HepG2 (cell line): ENCODE results near the gene SERHL2. TPM values are rescaled to one million over a fixed set of nuclear protein-coding genes. Genes with fewer than 3 reads are reported as not detected.

Experiments used
- ATAC-seq: fragments of 200-7000 bp; cut with Tn5 transposase; 3 replicates; pipeline ENCODE4 v1.9.1; 2020; ENCODE audit warnings: mild to moderate bottlenecking, moderate library complexity
- BruUV-seq: library from RNA; stranded (reverse); fragments of 400-500 nt; replicated peaks from 2 replicates; lab custom pipeline; 2021; lab: Mats Ljungman, UMichigan
- CTCF ChIA-PET: fragments of 300-600 bp; formaldehyde crosslinking; extraction: SDS; loops from one replicate; lab custom pipeline; 2021; ENCODE audit warnings: low total read pairs, inconsistent platforms, low intra/inter-chr PET ratio; lab: Yijun Ruan, JAX
- POLR2A ChIA-PET: fragments of 350-600 bp; sonication (Branson Sonifier 250); formaldehyde crosslinking; loops from one replicate; lab custom pipeline; 2020; ENCODE audit warnings: antibody characterized with exemption, inconsistent platforms; lab: Yijun Ruan, JAX
- DNase-seq: peaks from one replicate; pipeline ENCODE4 v3.0.0-alpha.2; 2015; ENCODE audit warnings: low spot score
- FAIRE-seq: peaks from 3 replicates; lab custom pipeline; 2011; peaks lifted over from hg19 to GRCh38; lab: Jason Lieb, UNC
- H2AFZ ChIP-seq: one replicate; pipeline ENCODE4 v1.6.1; 2011; ENCODE audit warnings: low read length, inconsistent platforms
- H3K27ac ChIP-seq: fragments of 300-600 bp; 3 replicates; pipeline ENCODE4 v1.8.0; 2011; ENCODE audit warnings: mixed run types, mild to moderate bottlenecking, mixed read lengths, low read length, inconsistent platforms; ENCODE audit not compliant: insufficient read depth; ENCODE audit errors: extremely low read length
- H3K27me3 ChIP-seq, 2 experiments: fragments of 200-600 bp in 1 of 2; 2 replicates in 1 of 2; 3 replicates in 1 of 2; pipeline versions ENCODE4 v1.6.0 to v1.8.0; 2011; ENCODE audit warnings: low read length in 2 of 2, mild to moderate bottlenecking in 2 of 2, moderate library complexity in 2 of 2, inconsistent platforms in 1 of 2; ENCODE audit not compliant: insufficient read depth in 2 of 2, control insufficient read depth in 1 of 2
- H3K36me3 ChIP-seq, 2 experiments: fragments of 200-600 bp in 1 of 2; replicated peaks in 1 of 2; 2 replicates in 1 of 2; 3 replicates in 1 of 2; pipeline versions ENCODE4 v1.5.1 to v1.8.0; 2011; ENCODE audit warnings: low read length in 2 of 2, inconsistent platforms in 1 of 2; ENCODE audit not compliant: insufficient read depth in 2 of 2, control insufficient read depth in 1 of 2
- H3K4me1 ChIP-seq: 2 replicates; pipeline ENCODE4 v1.5.1; 2012; ENCODE audit warnings: low read length, inconsistent platforms; ENCODE audit not compliant: insufficient read depth
- H3K4me2 ChIP-seq: 2 replicates; pipeline ENCODE4 v1.6.0; 2011; ENCODE audit warnings: low read depth, low read length, inconsistent platforms
- H3K4me3 ChIP-seq, 3 experiments: fragments of 200-600 bp in 1 of 3; sonication (generic), shearing (Covaris generic) in 1 of 3; replicated peaks in 1 of 3; 2 replicates each; pipeline ENCODE4 v1.5.1; 2011 to 2016; ENCODE audit warnings: low read length in 3 of 3, inconsistent platforms in 2 of 3, low read depth in 2 of 3, mild to moderate bottlenecking in 2 of 3, control low read depth in 1 of 3, mixed read lengths in 1 of 3; ENCODE audit not compliant: insufficient read depth in 1 of 3
- H3K79me2 ChIP-seq: one replicate; pipeline ENCODE4 v1.6.1; 2011; ENCODE audit warnings: low read length, inconsistent platforms; ENCODE audit not compliant: insufficient read depth
- H3K9ac ChIP-seq: 2 replicates; pipeline ENCODE4 v1.6.0; 2011; ENCODE audit warnings: mild to moderate bottlenecking, low read depth, low read length, inconsistent platforms; ENCODE audit not compliant: insufficient read depth
- H3K9me3 ChIP-seq: 2 replicates; pipeline ENCODE4 v1.5.1; 2012; ENCODE audit warnings: mild to moderate bottlenecking, low read length
- H4K20me1 ChIP-seq: 2 replicates; pipeline ENCODE4 v1.6.0; 2011; ENCODE audit warnings: inconsistent platforms, mild to moderate bottlenecking, low read length, moderate library complexity; ENCODE audit not compliant: insufficient read depth
- CREM ChIP-seq, 2 experiments: sonication (generic) in 1 of 2; formaldehyde crosslinking in 1 of 2; IDR thresholded peaks; 2 replicates each; pipeline versions ENCODE4 v1.4.0 to v1.6.1; 2016 to 2020; ENCODE audit warnings: antibody characterized with exemption in 1 of 2, mild to moderate bottlenecking in 1 of 2, missing genetic modification reagents in 1 of 2
- EZH2 ChIP-seq: conservative IDR thresholded peaks from 2 replicates; pipeline ENCODE4 v1.6.1; 2012; ENCODE audit warnings: mild to moderate bottlenecking, low read depth, low read length, moderate library complexity
- GPBP1L1 ChIP-seq: sonication (generic); formaldehyde crosslinking; IDR thresholded peaks from 2 replicates; pipeline ENCODE4 v1.5.0; 2020; ENCODE audit warnings: mild to moderate bottlenecking, missing genetic modification reagents
- KLF11 ChIP-seq: IDR thresholded peaks from 2 replicates; pipeline ENCODE4 v1.6.1; 2016; ENCODE audit warnings: missing compliant biosample characterization
- NR2F2 ChIP-seq: IDR thresholded peaks from 2 replicates; pipeline ENCODE4 v1.6.1; 2012; ENCODE audit warnings: low read depth, inconsistent platforms, borderline replicate concordance
- PAF1 ChIP-seq: IDR thresholded peaks from 2 replicates; pipeline ENCODE4 v1.6.1; 2016; ENCODE audit warnings: missing genetic modification reagents, missing compliant biosample characterization
- TEF ChIP-seq: sonication (generic); formaldehyde crosslinking; IDR thresholded peaks from 2 replicates; pipeline ENCODE4 v1.5.0; 2020; ENCODE audit warnings: missing genetic modification reagents
- THAP9 ChIP-seq: sonication (generic); formaldehyde crosslinking; IDR thresholded peaks from 2 replicates; pipeline ENCODE4; 2020; ENCODE audit warnings: missing genetic modification reagents, mild to moderate bottlenecking, borderline replicate concordance
- ZKSCAN1 ChIP-seq: fragments of 150-350 bp; IDR thresholded peaks from 2 replicates; pipeline ENCODE4 v1.6.1; 2014; ENCODE audit warnings: low read length
- ZNF567 ChIP-seq: sonication (generic); formaldehyde crosslinking; IDR thresholded peaks from 2 replicates; pipeline ENCODE4 v1.8.1; 2023; ENCODE audit warnings: mild to moderate bottlenecking, missing genetic modification reagents, borderline replicate concordance
- ZNF883 ChIP-seq: sonication (generic); formaldehyde crosslinking; IDR thresholded peaks from 2 replicates; pipeline ENCODE4 v1.5.1; 2020; ENCODE audit warnings: mild to moderate bottlenecking, missing genetic modification reagents; ENCODE audit errors: not compliant biosample characterization
- WGBS: methylation state at CpG from one replicate; pipeline ENCODE4 v1.1.6; 2017; ENCODE audit warnings: low lambda C conversion rate; 5-methylcytosine and 5-hydroxymethylcytosine counted together
- in situ Hi-C: cut with HindIII; loops from 2 replicates; pipeline ENCODE4 v1.10.0; 2017; ENCODE audit warnings: low pct_unique_long_range_greater_than_20kb; ENCODE audit not compliant: extremely low pct_ligation_motif_present
- intact Hi-C: fragments of 100-400 bp; cut with micrococcal nuclease; formaldehyde crosslinking; loops from one replicate; pipeline ENCODE4 v1.10.0; 2022; ENCODE audit not compliant: unreplicated experiment
- polyA plus RNA-seq, 8 experiments: library from polyadenylated mRNA; depleted of rRNA in 3 of 8; stranded (reverse) in 7 of 8; unstranded in 1 of 8; fragments of >200 nt; fragmentation: Illumina TruSeq in 4 of 8; extraction: Trizol in 4 of 8; gene quantifications; 2 replicates each; pipeline versions ENCODE4 v1.2.1 to v1.2.3, GENCODE V29; 2011 to 2016; ENCODE audit warnings: low read depth in 4 of 8, missing spikeins in 1 of 8, mixed read lengths in 1 of 8; ENCODE audit not compliant: insufficient read depth in 1 of 8
- total RNA-seq, 5 experiments: library from RNA; depleted of rRNA; stranded (reverse); fragments of >200 nt; fragmentation: Illumina TruSeq; extraction: Trizol; gene quantifications; 2 replicates each; pipeline ENCODE4 v1.2.3, GENCODE V29; 2016; ENCODE audit warnings: low read depth in 1 of 5
- TF ChIP-seq, protein P1 (sequence below): sonication (generic); formaldehyde crosslinking; IDR thresholded peaks from 2 replicates; pipeline ENCODE4 v1.4.0; 2020; ENCODE audit warnings: missing genetic modification reagents

The SERHL2 gene
- total and polyA plus RNA-seq, 2 of the 13 experiments (the other 11 are each of a cell fraction or from before 2014, with no cell fraction given) = 1.0 to 1.8 TPM

- intact Hi-C loops (no loop called here), in situ Hi-C loops (no loop called here)
- no peaks in the 10 kb centered on the region for H4K20me1 ChIP-seq
- 98% methylated on average over 5 of the region's 12 CpGs for WGBS
- CTCF ChIA-PET = no interaction called here
- BruUV-seq = no TSS peak
- H3K27me3 ChIP-seq = no peaks in the 10 kb centered on the region
- no peaks in the 10 kb centered on the region for H3K36me3 ChIP-seq
- H2AFZ ChIP-seq = no peak overlapping the region
- H3K4me3 ChIP-seq = no peak overlapping the region
- FAIRE-seq (no peak), DNase-seq (no peak), ATAC-seq (no peak)
- H3K4me2 ChIP-seq = no peak overlapping the region
- H3K4me1 ChIP-seq = peaks cover 31% of the 10 kb centered on the region
- POLR2A ChIA-PET = no interaction called here
- no peaks in the 10 kb centered on the region for H3K9me3 ChIP-seq
- H3K9ac ChIP-seq = no peak overlapping the region
- TF ChIP-seq ZNF567 (CRISPR knock-in tag) (no peak), ZNF883 (no peak), TEF (CRISPR knock-in tag) (no peak), EZH2 (no peak), THAP9 (no peak), ZKSCAN1 (no peak), KLF11 (no peak), CREM (IDR thresholded peaks at IDR 0.05) (no peak), CREM (CRISPR knock-in tag; IDR thresholded peaks at IDR 0.05) (no peak), GPBP1L1 (CRISPR knock-in tag) (no peak), PAF1 (CRISPR knock-in tag) (no peak), NR2F2 (no peak)
- TF ChIP-seq, protein P1, sequence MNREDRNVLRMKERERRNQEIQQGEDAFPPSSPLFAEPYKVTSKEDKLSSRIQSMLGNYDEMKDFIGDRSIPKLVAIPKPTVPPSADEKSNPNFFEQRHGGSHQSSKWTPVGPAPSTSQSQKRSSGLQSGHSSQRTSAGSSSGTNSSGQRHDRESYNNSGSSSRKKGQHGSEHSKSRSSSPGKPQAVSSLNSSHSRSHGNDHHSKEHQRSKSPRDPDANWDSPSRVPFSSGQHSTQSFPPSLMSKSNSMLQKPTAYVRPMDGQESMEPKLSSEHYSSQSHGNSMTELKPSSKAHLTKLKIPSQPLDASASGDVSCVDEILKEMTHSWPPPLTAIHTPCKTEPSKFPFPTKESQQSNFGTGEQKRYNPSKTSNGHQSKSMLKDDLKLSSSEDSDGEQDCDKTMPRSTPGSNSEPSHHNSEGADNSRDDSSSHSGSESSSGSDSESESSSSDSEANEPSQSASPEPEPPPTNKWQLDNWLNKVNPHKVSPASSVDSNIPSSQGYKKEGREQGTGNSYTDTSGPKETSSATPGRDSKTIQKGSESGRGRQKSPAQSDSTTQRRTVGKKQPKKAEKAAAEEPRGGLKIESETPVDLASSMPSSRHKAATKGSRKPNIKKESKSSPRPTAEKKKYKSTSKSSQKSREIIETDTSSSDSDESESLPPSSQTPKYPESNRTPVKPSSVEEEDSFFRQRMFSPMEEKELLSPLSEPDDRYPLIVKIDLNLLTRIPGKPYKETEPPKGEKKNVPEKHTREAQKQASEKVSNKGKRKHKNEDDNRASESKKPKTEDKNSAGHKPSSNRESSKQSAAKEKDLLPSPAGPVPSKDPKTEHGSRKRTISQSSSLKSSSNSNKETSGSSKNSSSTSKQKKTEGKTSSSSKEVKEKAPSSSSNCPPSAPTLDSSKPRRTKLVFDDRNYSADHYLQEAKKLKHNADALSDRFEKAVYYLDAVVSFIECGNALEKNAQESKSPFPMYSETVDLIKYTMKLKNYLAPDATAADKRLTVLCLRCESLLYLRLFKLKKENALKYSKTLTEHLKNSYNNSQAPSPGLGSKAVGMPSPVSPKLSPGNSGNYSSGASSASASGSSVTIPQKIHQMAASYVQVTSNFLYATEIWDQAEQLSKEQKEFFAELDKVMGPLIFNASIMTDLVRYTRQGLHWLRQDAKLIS = no peak
- H3K79me2 ChIP-seq = no peaks in the 10 kb centered on the region
- no peak overlapping the region for H3K27ac ChIP-seq
Observed at GRCh38 chr22:42565956-42566355, 12.2 kb downstream of the SERHL2 start.
